ENCODE data around the gene ICOSLG.
"Not testable (repeated sequence)": the region's sequence is repeated elsewhere in the genome, so short reads cannot be mapped to it uniquely, and the experiment has no call there.

ICOSLG gene

DNA sequence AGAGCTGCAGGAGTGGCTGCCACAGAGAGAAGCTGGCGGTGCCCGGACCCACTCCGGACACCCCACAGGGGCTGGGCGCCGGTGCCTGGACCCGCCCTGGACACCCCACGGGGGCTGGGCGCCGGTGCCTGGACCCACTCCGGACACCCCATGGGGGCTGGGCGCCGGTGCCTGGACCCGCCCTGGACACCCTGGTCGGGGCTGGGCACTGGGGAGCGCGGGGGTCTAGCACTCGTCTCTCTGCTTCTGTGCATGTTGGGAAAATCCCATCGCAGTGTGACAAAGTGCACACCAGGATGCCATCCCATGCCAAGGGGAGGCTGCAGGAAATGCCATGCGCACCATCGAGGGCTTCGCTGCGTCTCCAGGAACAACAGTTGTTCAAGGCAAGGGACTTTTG lies 11.2 kb downstream of the ICOSLG start:
- H3K36me3 ChIP-seq (ENCODE audit: control insufficient read depth, insufficient read depth, low read length); H3K4me1 ChIP-seq; H3K27ac ChIP-seq; H3K9me3 ChIP-seq (ENCODE audit: control insufficient read depth, low read length); H3K27me3 ChIP-seq (ENCODE audit: control insufficient read depth, insufficient read depth, low read length); H3K9ac ChIP-seq; H3K4me2 ChIP-seq (ENCODE audit: low read length); H2AFZ ChIP-seq; H3K4me3 ChIP-seq (ENCODE audit: low read depth, low read length); H3K79me2 ChIP-seq: not testable (repeated sequence)

DNA sequence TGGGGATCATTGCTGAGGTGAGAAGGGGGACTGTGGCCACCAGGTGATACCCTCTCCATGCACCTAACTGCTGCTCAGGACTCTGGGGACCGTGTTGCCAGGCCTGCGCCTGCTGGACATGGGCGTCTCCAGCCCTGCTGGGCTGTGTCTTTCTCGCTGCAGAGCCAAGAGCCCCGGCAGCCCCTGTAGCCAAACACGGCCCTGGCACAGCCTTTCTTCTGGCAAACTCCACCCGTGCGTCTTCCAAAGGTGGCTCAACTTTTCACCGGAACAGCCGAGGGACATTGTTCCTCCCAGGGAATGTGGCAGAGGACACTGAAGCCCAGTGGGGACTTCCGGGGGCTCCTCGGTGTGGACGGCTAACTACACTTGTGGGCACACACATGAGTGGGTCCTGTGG lies 12.6 kb downstream of the ICOSLG start:
- H3K4me1 ChIP-seq; H3K4me2 ChIP-seq (ENCODE audit: low read length); H3K36me3 ChIP-seq (ENCODE audit: control insufficient read depth, insufficient read depth, low read length); H3K27me3 ChIP-seq (ENCODE audit: control insufficient read depth, insufficient read depth, low read length); H2AFZ ChIP-seq; H3K9me3 ChIP-seq (ENCODE audit: control insufficient read depth, low read length); H3K9ac ChIP-seq; H3K27ac ChIP-seq; H3K79me2 ChIP-seq; H3K4me3 ChIP-seq (ENCODE audit: low read depth, low read length): not testable (repeated sequence)

DNA sequence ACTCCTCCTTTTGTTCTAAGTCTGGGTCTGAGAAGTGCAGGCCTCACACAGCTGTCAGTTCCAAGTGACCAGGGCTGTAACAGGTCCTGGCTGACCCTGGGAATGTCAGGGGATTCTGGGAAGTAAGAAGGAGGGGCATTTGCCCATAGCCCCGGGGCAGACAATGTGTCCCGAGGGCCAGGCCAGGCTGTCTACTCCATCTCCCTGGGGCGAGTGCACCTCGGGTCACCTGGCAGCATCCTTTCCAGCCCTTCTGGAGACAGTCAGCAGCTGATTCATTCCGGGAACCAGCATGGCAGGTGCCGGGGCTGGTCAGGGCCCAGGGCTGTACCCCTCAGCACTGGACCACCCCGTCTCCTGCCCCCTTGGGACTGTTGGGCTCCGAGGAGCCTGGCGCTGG lies 13.1 kb downstream of the ICOSLG start:
- not testable (repeated sequence) for H3K4me2 ChIP-seq (ENCODE audit: low read length); H3K27me3 ChIP-seq (ENCODE audit: control insufficient read depth, insufficient read depth, low read length); H3K27ac ChIP-seq; H3K79me2 ChIP-seq; H3K9ac ChIP-seq; H2AFZ ChIP-seq; H3K4me3 ChIP-seq (ENCODE audit: low read depth, low read length); H3K9me3 ChIP-seq (ENCODE audit: control insufficient read depth, low read length); H3K36me3 ChIP-seq (ENCODE audit: control insufficient read depth, insufficient read depth, low read length); H3K4me1 ChIP-seq

DNA sequence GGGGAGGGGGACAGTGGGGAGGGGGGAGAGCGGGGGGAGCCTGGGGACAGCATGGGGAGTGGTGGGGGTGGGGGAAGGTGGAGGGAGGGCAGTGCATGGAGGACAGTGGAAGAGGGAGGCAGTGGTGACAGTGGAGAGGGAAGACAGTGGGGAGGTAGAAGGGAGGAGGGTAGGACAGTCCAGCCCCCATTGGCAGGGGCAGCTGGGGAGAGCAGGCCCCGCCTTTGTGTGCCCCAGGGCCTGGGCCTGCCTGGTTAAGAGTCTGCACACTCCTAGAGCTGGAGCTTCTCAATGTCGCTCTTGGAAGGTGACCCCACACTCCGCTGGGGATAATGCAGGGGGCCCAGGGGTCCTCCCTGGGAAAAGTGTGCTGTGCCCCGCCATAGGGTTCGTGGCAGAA lies 15.1 kb downstream of the ICOSLG start:
- H2AFZ ChIP-seq; H3K9me3 ChIP-seq (ENCODE audit: control insufficient read depth, low read length); H3K36me3 ChIP-seq (ENCODE audit: control insufficient read depth, insufficient read depth, low read length); H3K79me2 ChIP-seq; H3K27me3 ChIP-seq (ENCODE audit: control insufficient read depth, insufficient read depth, low read length); H3K4me3 ChIP-seq (ENCODE audit: low read depth, low read length); H3K4me1 ChIP-seq; H3K9ac ChIP-seq; H3K4me2 ChIP-seq (ENCODE audit: low read length); H3K27ac ChIP-seq: not testable (repeated sequence)

DNA sequence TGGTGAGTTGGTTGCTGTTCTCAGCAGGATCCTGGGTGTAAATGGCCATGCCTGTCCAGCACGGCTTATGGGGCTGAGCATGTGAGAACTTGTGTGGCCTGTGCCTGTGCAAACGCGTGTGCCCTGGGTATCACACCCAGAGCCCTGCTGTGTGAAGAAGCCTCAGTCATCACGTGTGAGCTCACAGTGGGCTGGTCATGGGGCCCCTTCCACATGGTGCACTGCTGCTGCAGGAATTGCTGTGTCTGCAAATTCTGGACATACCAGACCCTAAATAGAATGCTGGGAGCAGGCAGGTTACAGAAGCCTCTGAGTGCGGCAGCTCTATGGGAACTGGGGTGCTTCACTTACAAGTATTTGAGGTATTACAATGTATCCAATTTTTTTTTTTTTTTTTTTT lies 17.4 kb downstream of the ICOSLG start:
- not testable (repeated sequence) for H3K4me2 ChIP-seq (ENCODE audit: low read length); H3K27ac ChIP-seq; H3K79me2 ChIP-seq; H3K36me3 ChIP-seq (ENCODE audit: control insufficient read depth, insufficient read depth, low read length); H3K9ac ChIP-seq; H2AFZ ChIP-seq; H3K4me1 ChIP-seq; H3K27me3 ChIP-seq (ENCODE audit: control insufficient read depth, insufficient read depth, low read length); H3K9me3 ChIP-seq (ENCODE audit: control insufficient read depth, low read length); H3K4me3 ChIP-seq (ENCODE audit: low read depth, low read length)

DNA sequence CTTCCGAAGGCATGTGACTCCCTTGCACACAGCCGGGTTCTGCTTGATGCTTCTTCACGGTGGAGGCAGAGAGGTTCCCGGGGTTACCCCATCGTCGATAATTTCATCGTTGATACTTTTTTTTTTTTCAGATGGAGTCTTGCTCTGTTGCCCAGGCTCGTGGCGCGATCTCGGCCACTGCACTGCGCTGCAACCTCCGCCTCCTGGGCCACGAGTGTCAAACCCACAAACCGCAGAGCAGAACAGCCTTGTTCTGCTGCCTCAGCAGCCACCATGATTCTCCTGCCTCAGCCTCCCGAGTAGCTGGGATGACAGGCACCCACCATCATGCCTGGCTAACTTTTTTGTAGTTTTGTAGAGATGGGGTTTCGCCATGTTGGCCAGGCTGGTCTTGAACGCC lies 20.1 kb downstream of the ICOSLG start:
- not testable (repeated sequence) for H3K4me1 ChIP-seq; H3K4me3 ChIP-seq (ENCODE audit: low read depth, low read length); H3K79me2 ChIP-seq; H3K27ac ChIP-seq; H3K27me3 ChIP-seq (ENCODE audit: control insufficient read depth, insufficient read depth, low read length); H3K4me2 ChIP-seq (ENCODE audit: low read length); H3K36me3 ChIP-seq (ENCODE audit: control insufficient read depth, insufficient read depth, low read length); H3K9ac ChIP-seq; H3K9me3 ChIP-seq (ENCODE audit: control insufficient read depth, low read length); H2AFZ ChIP-seq

DNA sequence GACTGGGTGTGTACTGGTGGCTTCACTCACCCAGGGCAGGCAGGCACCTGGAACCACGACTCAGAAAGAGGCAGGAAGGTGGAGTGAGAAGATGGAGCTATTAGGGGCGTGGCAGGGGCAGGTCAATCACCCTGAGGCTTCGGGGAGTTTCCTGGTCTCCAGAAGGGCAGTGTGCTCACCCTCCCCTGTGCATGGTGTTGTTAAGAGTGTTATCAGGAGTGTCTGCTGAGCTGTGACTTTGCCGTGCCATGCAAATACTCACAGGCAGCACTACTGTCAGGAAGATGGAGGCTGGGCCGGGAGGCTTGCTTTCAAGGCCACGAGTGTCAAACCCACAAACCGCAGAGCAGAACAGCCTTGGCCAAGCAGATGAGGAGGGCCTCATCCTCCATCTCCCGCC lies 22.3 kb downstream of the ICOSLG start:
- H3K4me3 ChIP-seq (ENCODE audit: low read depth, low read length); H3K36me3 ChIP-seq (ENCODE audit: control insufficient read depth, insufficient read depth, low read length): not testable (repeated sequence)

DNA sequence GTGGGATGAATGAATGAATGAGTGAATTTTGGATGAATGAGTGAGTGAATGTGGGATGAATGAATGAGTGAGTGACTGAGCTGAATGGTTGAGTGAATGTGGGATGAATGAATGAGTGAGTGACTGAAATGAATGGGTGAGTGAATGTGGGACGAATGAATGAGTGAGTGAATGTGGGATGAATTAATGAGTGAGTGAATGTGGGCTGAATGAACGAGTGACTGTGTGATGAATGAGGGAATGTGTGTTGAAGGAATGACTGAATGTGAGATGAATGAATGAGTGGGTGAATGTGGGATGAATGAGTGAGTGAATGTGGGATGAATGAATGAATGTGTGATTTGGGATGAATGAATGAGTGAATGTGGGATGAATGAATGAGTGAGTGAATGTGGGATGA lies 28.8 kb downstream of the ICOSLG start:
- not testable (repeated sequence) for H3K36me3 ChIP-seq (ENCODE audit: control insufficient read depth, insufficient read depth, low read length); H3K79me2 ChIP-seq; H3K4me3 ChIP-seq (ENCODE audit: low read depth, low read length); H3K27me3 ChIP-seq (ENCODE audit: control insufficient read depth, insufficient read depth, low read length); H3K27ac ChIP-seq; H2AFZ ChIP-seq; H3K4me2 ChIP-seq (ENCODE audit: low read length); H3K9me3 ChIP-seq (ENCODE audit: control insufficient read depth, low read length); H3K9ac ChIP-seq; H3K4me1 ChIP-seq

More for the DNA sequence above, 22.3 kb downstream of the ICOSLG start:
- H3K27me3 ChIP-seq (ENCODE audit: control insufficient read depth, insufficient read depth, low read length); H3K9me3 ChIP-seq (ENCODE audit: control insufficient read depth, low read length); H3K9ac ChIP-seq; H3K4me1 ChIP-seq; H3K4me2 ChIP-seq (ENCODE audit: low read length); H2AFZ ChIP-seq; H3K79me2 ChIP-seq; H3K27ac ChIP-seq: not testable (repeated sequence)

DNA sequence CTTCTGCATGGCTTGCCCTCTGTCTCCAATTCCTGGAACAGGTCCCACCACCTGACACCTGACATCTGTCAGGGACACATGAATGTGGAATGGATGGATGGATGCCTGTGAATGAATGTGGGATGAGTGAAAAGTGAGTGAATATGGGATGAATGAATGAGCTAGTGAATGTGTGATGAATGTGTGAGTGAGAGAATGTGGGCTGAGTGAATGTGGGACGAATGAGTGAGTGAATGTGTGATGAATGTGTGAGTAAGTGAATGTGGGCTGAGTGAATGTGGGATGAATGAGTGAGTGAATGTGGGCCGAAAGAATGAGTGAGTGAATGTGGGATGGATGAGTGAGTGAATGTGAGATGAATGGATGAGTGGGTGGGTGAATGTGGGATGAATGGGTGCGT lies 29.2 kb downstream of the ICOSLG start:
- H3K4me2 ChIP-seq (ENCODE audit: low read length); H3K36me3 ChIP-seq (ENCODE audit: control insufficient read depth, insufficient read depth, low read length); H3K27me3 ChIP-seq (ENCODE audit: control insufficient read depth, insufficient read depth, low read length); H3K9me3 ChIP-seq (ENCODE audit: control insufficient read depth, low read length); H3K4me3 ChIP-seq (ENCODE audit: low read depth, low read length); H3K79me2 ChIP-seq; H3K27ac ChIP-seq; H2AFZ ChIP-seq; H3K4me1 ChIP-seq; H3K9ac ChIP-seq: not testable (repeated sequence)

DNA sequence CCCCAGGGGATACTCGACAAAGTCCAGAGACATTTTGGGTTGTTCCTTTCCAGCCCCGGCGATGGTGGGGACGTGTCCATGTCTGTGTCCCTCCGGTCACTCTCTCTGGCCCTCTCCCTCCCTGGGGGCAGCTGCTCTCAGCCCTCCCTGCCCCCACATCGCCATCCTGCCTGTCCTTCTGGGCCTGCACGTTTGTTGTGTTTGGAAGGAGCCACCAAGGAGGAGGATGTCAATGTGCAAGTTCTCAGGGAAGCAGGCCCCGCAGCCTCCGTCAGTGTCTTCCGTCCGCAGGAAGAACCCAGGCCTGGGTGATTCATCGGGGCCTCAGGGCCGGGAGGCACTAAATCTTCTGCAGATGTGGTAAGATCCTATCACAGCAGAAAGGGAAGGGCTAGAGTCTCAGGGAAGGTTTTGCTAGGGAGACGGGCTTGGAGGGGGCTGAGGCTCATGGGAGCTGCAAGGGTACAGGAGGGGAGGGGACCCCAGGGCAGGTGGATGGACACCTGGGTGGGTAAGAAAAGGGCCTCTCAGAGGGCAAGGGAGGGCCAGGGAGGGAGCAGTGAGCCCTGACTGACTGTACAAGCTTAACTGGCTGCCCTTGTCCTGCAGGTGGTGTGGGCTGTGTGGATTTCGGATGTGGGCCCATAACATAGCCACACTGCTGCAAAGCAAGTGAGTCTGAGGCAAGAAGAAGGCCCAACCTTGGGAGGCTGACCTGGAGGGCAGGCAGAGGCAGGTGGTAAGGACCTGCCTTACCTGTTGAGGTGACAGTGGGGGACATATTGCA lies 32.7 kb downstream of the ICOSLG start:
- not testable (repeated sequence) for H3K9ac ChIP-seq; H3K36me3 ChIP-seq (ENCODE audit: control insufficient read depth, insufficient read depth, low read length); H2AFZ ChIP-seq; H3K9me3 ChIP-seq (ENCODE audit: control insufficient read depth, low read length); H3K27me3 ChIP-seq (ENCODE audit: control insufficient read depth, insufficient read depth, low read length); H3K4me2 ChIP-seq (ENCODE audit: low read length); H3K79me2 ChIP-seq; H3K4me1 ChIP-seq; H3K27ac ChIP-seq; H3K4me3 ChIP-seq (ENCODE audit: low read depth, low read length)

DNA sequence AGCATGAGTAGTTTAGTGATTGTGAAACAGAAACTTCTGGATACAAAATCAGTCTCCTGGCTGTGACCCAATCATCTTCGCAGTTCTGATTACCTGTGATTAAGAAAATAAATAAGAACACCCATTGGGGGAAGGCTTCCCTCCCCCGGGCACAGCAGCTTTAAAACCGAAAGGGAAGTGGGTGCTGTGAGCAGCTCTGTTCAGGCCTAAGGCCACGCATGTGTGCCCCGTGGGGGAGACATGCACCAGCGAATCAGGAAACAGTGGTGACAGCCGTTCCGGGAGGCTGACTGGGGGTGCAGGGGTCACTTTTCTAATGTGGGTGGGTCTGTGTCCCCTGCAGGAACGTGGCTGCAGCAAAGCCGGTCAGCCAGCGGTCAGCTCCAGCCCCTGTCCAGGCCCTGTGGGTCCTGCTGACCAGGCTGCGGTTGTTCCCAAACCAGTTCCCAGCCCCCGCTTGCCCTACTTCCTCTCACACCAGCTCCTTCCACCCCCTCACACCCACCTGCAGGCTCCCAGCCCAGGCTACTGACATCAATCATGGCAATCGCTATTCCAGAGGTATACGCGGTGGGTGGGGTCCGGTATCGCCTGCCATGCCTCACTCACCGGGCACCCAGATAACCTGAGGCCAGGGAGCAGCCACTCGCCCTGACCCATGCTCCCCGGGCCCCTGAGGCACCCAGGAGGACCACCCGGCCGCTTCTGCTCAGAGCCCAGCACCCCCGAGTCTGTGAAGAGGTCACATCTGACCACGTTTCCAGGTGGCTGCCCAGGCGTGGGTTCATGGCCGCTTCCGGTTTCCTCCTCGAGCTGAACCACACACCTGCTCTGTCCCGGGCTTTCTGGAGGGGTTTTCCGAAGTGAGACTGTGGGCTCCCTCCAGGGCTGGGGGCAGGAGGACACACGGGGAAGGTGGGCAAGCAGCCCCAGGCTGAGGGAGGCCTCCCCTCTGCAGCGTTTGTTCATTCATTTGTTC lies 33.8 kb downstream of the ICOSLG start:
- H2AFZ ChIP-seq; H3K4me3 ChIP-seq (ENCODE audit: low read depth, low read length); H3K27ac ChIP-seq; H3K79me2 ChIP-seq; H3K4me1 ChIP-seq; H3K4me2 ChIP-seq (ENCODE audit: low read length); H3K9ac ChIP-seq; H3K36me3 ChIP-seq (ENCODE audit: control insufficient read depth, insufficient read depth, low read length); H3K27me3 ChIP-seq (ENCODE audit: control insufficient read depth, insufficient read depth, low read length); H3K9me3 ChIP-seq (ENCODE audit: control insufficient read depth, low read length): not testable (repeated sequence)

Data from parathyroid adenoma (tissue), 2 donors.